H9 (cell line): ENCODE results near the gene EPHB6. TPM values are rescaled to one million over a fixed set of nuclear protein-coding genes. Genes with fewer than 3 reads are reported as not detected.

Experiments used
- DNase-seq: peaks from one replicate; pipeline ENCODE4 v3.0.0-alpha.2; 2017
- H2AFZ ChIP-seq: one replicate; pipeline ENCODE4 v1.6.1; 2013; ENCODE audit warnings: mild to moderate bottlenecking, low read length, control low read depth, moderate library complexity
- H2AK5ac ChIP-seq: 2 replicates; pipeline ENCODE4 v1.6.1; 2013; ENCODE audit warnings: low read length, control low read depth, mixed read lengths; ENCODE audit not compliant: insufficient read length
- H2BK120ac ChIP-seq: one replicate; pipeline ENCODE4 v1.6.1; 2013; ENCODE audit warnings: low read depth, mild to moderate bottlenecking, low read length, control low read depth, inconsistent platforms; ENCODE audit not compliant: poor library complexity, severe bottlenecking
- H2BK12ac ChIP-seq: 2 replicates; pipeline ENCODE4 v1.6.1; 2013; ENCODE audit warnings: low read length, control low read depth, mixed read lengths, low read depth; ENCODE audit not compliant: insufficient read length
- H2BK15ac ChIP-seq: 2 replicates; pipeline ENCODE4 v1.6.1; 2013; ENCODE audit warnings: low read depth, low read length, control low read depth
- H2BK20ac ChIP-seq: one replicate; pipeline ENCODE4 v1.6.1; 2013; ENCODE audit warnings: low read depth, mild to moderate bottlenecking, low read length, control low read depth, inconsistent platforms; ENCODE audit not compliant: poor library complexity, severe bottlenecking
- H2BK5ac ChIP-seq: 2 replicates; pipeline ENCODE4 v1.6.1; 2013; ENCODE audit warnings: low read length, control low read depth, mixed read lengths; ENCODE audit not compliant: insufficient read length
- H3K14ac ChIP-seq: 2 replicates; pipeline ENCODE4 v1.6.1; 2013; ENCODE audit warnings: low read length, control low read depth; ENCODE audit not compliant: insufficient read depth
- H3K18ac ChIP-seq: 2 replicates; pipeline ENCODE4 v1.6.1; 2013; ENCODE audit warnings: low read depth, mild to moderate bottlenecking, mixed read lengths, low read length, control low read depth; ENCODE audit not compliant: insufficient read length
- H3K23ac ChIP-seq: 2 replicates; pipeline ENCODE4 v1.6.1; 2013; ENCODE audit warnings: low read length, control low read depth, mixed read lengths, low read depth; ENCODE audit not compliant: insufficient read length
- H3K23me2 ChIP-seq: 2 replicates; pipeline ENCODE4 v1.6.1; 2013; ENCODE audit warnings: low read depth, mild to moderate bottlenecking, mixed read lengths, low read length, control low read depth; ENCODE audit not compliant: insufficient read length, poor library complexity, severe bottlenecking
- H3K27ac ChIP-seq: 2 replicates; pipeline ENCODE4 v1.5.1; 2013; ENCODE audit warnings: low read length, control low read depth, mixed read lengths, low read depth; ENCODE audit not compliant: insufficient read length
- H3K27me3 ChIP-seq: 2 replicates; pipeline ENCODE4 v1.6.1; 2013; ENCODE audit warnings: low read length, control low read depth, inconsistent platforms; ENCODE audit not compliant: insufficient read depth
- H3K4ac ChIP-seq: 2 replicates; pipeline ENCODE4 v1.6.1; 2013; ENCODE audit warnings: low read depth, mild to moderate bottlenecking, control low read depth, inconsistent platforms, low read length, moderate library complexity
- H3K4me1 ChIP-seq: 2 replicates; pipeline ENCODE4 v1.6.1; 2013; ENCODE audit warnings: low read length, control low read depth, inconsistent platforms; ENCODE audit not compliant: insufficient read depth
- H3K4me2 ChIP-seq: 2 replicates; pipeline ENCODE4 v1.6.1; 2013; ENCODE audit warnings: low read length, control low read depth, mixed read lengths; ENCODE audit not compliant: insufficient read length, insufficient read depth
- H3K56ac ChIP-seq: 2 replicates; pipeline ENCODE4 v1.6.1; 2013; ENCODE audit warnings: low read depth, mild to moderate bottlenecking, mixed read lengths, low read length, control low read depth; ENCODE audit not compliant: insufficient read length
- H3K79me1 ChIP-seq: 2 replicates; pipeline ENCODE4 v1.6.1; 2013; ENCODE audit warnings: low read depth, mild to moderate bottlenecking, moderate library complexity, low read length, control low read depth, inconsistent platforms; ENCODE audit not compliant: insufficient read depth, poor library complexity, severe bottlenecking
- H3K79me2 ChIP-seq: 2 replicates; pipeline ENCODE4 v1.6.1; 2013; ENCODE audit warnings: low read length, control low read depth, inconsistent platforms; ENCODE audit not compliant: insufficient read depth
- H3K9ac ChIP-seq: 2 replicates; pipeline ENCODE4 v1.6.1; 2013; ENCODE audit warnings: low read length, control low read depth, mixed read lengths; ENCODE audit not compliant: insufficient read length; ENCODE audit errors: extremely low read depth
- H3K9me3 ChIP-seq: one replicate; pipeline ENCODE4 v1.6.1; 2013; ENCODE audit warnings: low read depth, low read length, inconsistent platforms; ENCODE audit not compliant: control insufficient read depth
- H3T11ph ChIP-seq: one replicate; pipeline ENCODE4 v1.6.1; 2013; ENCODE audit warnings: mild to moderate bottlenecking, low read length, control low read depth, inconsistent platforms
- H4K20me1 ChIP-seq: one replicate; pipeline ENCODE4 v1.6.1; 2013; ENCODE audit not compliant: control insufficient read depth, insufficient read length, insufficient read depth
- H4K5ac ChIP-seq: 2 replicates; pipeline ENCODE4 v1.6.1; 2013; ENCODE audit warnings: low read depth, mild to moderate bottlenecking, mixed read lengths, low read length, control low read depth; ENCODE audit not compliant: insufficient read length
- H4K8ac ChIP-seq: replicated peaks from 2 replicates; pipeline ENCODE4 v1.6.1; 2013; ENCODE audit warnings: low read length, control low read depth, mixed read lengths, low read depth; ENCODE audit not compliant: insufficient read length
- H4K91ac ChIP-seq: 2 replicates; pipeline ENCODE4 v1.6.1; 2013; ENCODE audit warnings: low read depth, mild to moderate bottlenecking, moderate library complexity, mixed read lengths, low read length, control low read depth; ENCODE audit not compliant: insufficient read length
- H3K27ac Mint-ChIP-seq, 3 experiments: 2 replicates in 2 of 3; 3 replicates in 1 of 3; pipeline ENCODE4 v1.8.0; 2020 to 2021; ENCODE audit warnings: mixed read lengths in 3 of 3, mild to moderate bottlenecking in 1 of 3, moderate library complexity in 1 of 3
- H3K27me3 Mint-ChIP-seq: 2 replicates; pipeline ENCODE4 v1.8.0; 2021; ENCODE audit warnings: low read depth, mild to moderate bottlenecking, moderate library complexity, mixed read lengths
- H3K36me3 Mint-ChIP-seq, 3 experiments: 2 replicates in 2 of 3; 3 replicates in 1 of 3; pipeline ENCODE4 v1.8.0; 2020 to 2021; ENCODE audit warnings: low read depth in 3 of 3, mixed read lengths in 3 of 3; ENCODE audit not compliant: insufficient read depth in 1 of 3
- H3K4me1 Mint-ChIP-seq, 2 experiments: 2 replicates each; pipeline ENCODE4 v1.8.0; 2020; ENCODE audit warnings: mixed read lengths in 2 of 2
- H3K4me3 Mint-ChIP-seq, 2 experiments: 2 replicates in 1 of 2; 3 replicates in 1 of 2; pipeline ENCODE4 v1.8.0; 2020 to 2021; ENCODE audit warnings: mild to moderate bottlenecking in 2 of 2, mixed read lengths in 2 of 2, moderate library complexity in 1 of 2
- H3K9me3 Mint-ChIP-seq, 2 experiments: 2 replicates in 1 of 2; 3 replicates in 1 of 2; pipeline ENCODE4 v1.8.0; 2020; ENCODE audit warnings: mild to moderate bottlenecking in 2 of 2, mixed read lengths in 2 of 2, moderate library complexity in 1 of 2
- CTCF ChIP-seq: fragments of 200-600 bp; sonication (generic); conservative IDR thresholded peaks from 3 replicates; pipeline ENCODE4 v1.8.0; 2021; ENCODE audit warnings: antibody characterized with exemption, mild to moderate bottlenecking
- WGBS: extraction: QIAGEN DNeasy Blood & Tissue Kit; methylation state at CpG from one replicate; pipeline ENCODE4 v1.1.7; 2013; ENCODE audit warnings: missing lambda C conversion rate, low lambda C conversion rate, mixed read lengths; ENCODE audit not compliant: insufficient read length; ENCODE audit errors: extremely low coverage; 5-methylcytosine and 5-hydroxymethylcytosine counted together
- total RNA-seq: library from RNA; stranded (reverse); gene quantifications from 2 replicates; pipeline ENCODE4 v1.2.1, GENCODE V29; 2021

EPHB6 gene
- total RNA-seq, 1 experiment from 2014 or later, result 9.7 TPM

DNA sequence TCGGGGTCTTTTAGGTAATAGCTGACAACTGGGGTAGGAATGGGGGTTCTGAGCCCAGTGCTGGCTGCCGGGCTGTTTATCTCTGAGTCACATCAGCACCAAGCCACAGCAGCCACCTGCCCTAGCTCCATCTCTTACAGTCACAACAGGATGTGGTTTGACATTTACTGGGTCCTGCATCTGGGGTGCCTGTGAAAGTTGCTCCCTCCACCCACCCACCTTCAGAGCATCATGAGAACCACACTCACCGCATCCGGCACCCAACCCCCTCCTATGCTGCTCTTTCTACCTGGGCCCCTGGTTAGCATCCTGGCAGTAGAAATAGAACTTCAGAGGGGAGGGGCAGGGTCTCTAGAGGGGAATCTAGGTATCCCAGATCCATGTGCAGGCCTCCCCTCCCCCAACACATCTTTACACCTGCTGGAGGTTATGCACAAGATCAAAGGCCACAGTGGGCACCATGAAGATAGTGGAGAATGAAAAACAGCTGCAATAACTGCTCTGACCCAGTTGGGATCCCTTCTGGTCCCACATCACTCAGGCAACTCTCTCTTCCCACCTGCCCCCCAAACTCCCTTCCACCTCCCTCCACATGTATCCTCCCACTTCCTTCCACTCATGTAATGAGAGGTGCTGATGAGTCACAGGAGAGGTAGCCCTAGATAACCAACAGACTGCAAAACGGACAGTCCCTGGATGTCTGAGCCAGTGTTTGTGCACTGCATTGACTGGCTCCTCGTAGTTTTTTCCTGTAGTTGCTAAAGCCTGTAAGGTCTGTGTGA lies 45.9 kb upstream of the EPHB6 start:
- Mint-ChIP-seq H3K4me1 (peaks cover 24 to 41% of the 10 kb centered on the region in 2 experiments), H3K36me3 (peaks cover 0 to 2% (median 0%) of the 10 kb centered on the region in 3 experiments; a peak in 2 of 7 replicates), H3K4me3 (no peak overlapping the region), H3K9me3 (no peaks in the 10 kb centered on the region; a peak in 1 of 5 replicates), H3K27me3 (peaks cover 46% of the 10 kb centered on the region), H3K27ac (no peak overlapping the region)
- Histone ChIP-seq H3K4me2 (no peak overlapping the region), H4K20me1 (no peaks in the 10 kb centered on the region), H3K4me1 (peaks cover 9% of the 10 kb centered on the region; the same call in 1 of the 2 replicates), H3K9me3 (no peaks in the 10 kb centered on the region), H3K4ac (no peak overlapping the region), H3K18ac (no peak overlapping the region), H3K14ac (no peak overlapping the region), H2BK5ac (no peak overlapping the region), H3K23me2 (no peaks in the 10 kb centered on the region), H2BK120ac (no peak overlapping the region), H2BK12ac (no peak overlapping the region), H3K56ac (no peak overlapping the region), H3K27me3 (no peaks in the 10 kb centered on the region), H2BK15ac (no peak overlapping the region), H3K79me2 (no peaks in the 10 kb centered on the region), H2AFZ (no peak overlapping the region), H3K9ac (no peak overlapping the region), H3T11ph (no peak overlapping the region), H4K8ac (no peak overlapping the region), H2AK5ac (no peak overlapping the region), H3K27ac (no peak overlapping the region), H4K5ac (no peak overlapping the region), H2BK20ac (no peak overlapping the region), H3K23ac (no peak overlapping the region), H3K79me1 (no peaks in the 10 kb centered on the region), H4K91ac (no peak overlapping the region)
- TF ChIP-seq CTCF, result no peak
- WGBS, result no CpG with 5 or more reads among the region's 6 CpGs
- no peak for DNase-seq
